Measurements from ENCODE around the gene LRTM2. TPM values are rescaled to one million over a fixed set of nuclear protein-coding genes. Genes with fewer than 3 reads are reported as not detected.
A peak's percentile ranks its signal among the peaks of the same experiment; 100 is the strongest.

The LRTM2 gene
- total RNA-seq, 4 donors from 2014 or later, result 0.26 TPM; not detected in 3

GRCh38 chr12:1837541-1838204, 17.3 kb downstream of the LRTM2 start:
- H3K27ac ChIP-seq, result no peak overlapping the region
- H3K9me3 ChIP-seq, result no peaks in the 10 kb centered on the region
- WGBS, result 93% methylated on average over 10 of the region's 12 CpGs
- no peaks in the 10 kb centered on the region for H3K4me1 ChIP-seq
- H3K36me3 ChIP-seq, result no peaks in the 10 kb centered on the region
- DNase-seq (ENCODE audit: low spot score in 2 of 2), result no peak
- no peak for TF ChIP-seq POLR2A (IDR thresholded peaks at IDR 0.05)
- TF ChIP-seq EP300 (IDR thresholded peaks at IDR 0.05), result no peak
- no peak for TF ChIP-seq CTCF (IDR thresholded peaks at IDR 0.05)
- no peak for TF ChIP-seq POLR2AphosphoS5 (IDR thresholded peaks at IDR 0.05)
- peaks cover 47% of the 10 kb centered on the region for H3K27me3 ChIP-seq
- H3K4me3 ChIP-seq, result no peak overlapping the region

DNA sequence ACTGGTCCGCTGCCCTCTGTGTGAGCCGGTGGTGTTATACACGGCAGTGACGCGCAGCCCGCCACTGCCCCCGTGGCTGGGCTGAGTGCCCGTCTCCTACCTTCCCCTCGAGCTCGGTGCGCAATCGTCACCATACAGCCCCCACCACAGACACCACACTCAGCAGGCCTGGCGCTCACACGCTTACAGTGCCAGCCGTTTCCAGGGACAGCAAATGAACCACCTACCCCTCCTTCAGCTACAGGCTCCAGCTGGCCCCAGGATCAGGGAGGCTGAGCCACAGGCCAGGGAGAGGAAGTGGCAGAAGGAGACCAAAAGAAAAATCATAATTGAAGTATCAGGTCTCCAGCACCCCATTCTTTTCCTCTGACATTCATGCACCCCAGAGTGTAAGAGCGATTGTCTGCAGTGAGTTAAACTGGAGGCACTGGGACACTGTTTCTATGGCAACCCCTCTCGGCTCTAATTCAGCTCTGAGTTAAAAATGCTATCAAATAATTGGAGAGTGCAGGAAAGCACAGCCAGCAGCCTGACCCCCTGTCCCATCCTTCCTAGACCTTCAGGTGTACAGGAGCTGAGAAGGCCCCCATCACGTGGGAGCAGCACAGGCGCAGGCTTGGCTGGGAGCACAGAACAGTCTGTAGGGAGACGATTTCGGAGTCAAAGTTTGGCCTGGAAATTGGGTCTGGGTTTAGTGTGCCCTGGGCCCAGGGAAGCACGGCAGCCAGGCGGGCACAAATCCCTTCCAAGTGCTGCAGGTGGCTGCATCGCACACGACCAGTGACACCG, 18.0 kb downstream of the LRTM2 start:
- H3K36me3 ChIP-seq, result no peaks in the 10 kb centered on the region
- no peak for DNase-seq (ENCODE audit: low spot score in 2 of 2)
- 91% methylated on average over 23 of the region's 26 CpGs for WGBS

GRCh38 chr12:1838994-1839365, 18.6 kb downstream of the LRTM2 start:
- no peaks in the 10 kb centered on the region for H3K4me1 ChIP-seq
- H3K9me3 ChIP-seq, result no peaks in the 10 kb centered on the region
- H3K27ac ChIP-seq, result no peak overlapping the region
- H3K36me3 ChIP-seq, result no peaks in the 10 kb centered on the region
- DNase-seq (ENCODE audit: low spot score in 2 of 2), result peak in 1 of 2 donors; percentile 38
- no peak overlapping the region for H3K4me3 ChIP-seq
- WGBS, result 86% methylated on average over 14 of the region's 15 CpGs
- TF ChIP-seq POLR2A (IDR thresholded peaks at IDR 0.05) (no peak), CTCF (IDR thresholded peaks at IDR 0.05) (no peak), POLR2AphosphoS5 (IDR thresholded peaks at IDR 0.05) (no peak), EP300 (IDR thresholded peaks at IDR 0.05) (no peak)
- peaks cover 46% of the 10 kb centered on the region for H3K27me3 ChIP-seq

More for the DNA sequence above, 18.0 kb downstream of the LRTM2 start:
- H3K27me3 ChIP-seq, result peaks cover 48% of the 10 kb centered on the region
- H3K27ac ChIP-seq, result no peak overlapping the region
- TF ChIP-seq CTCF (IDR thresholded peaks at IDR 0.05), result no peak
- TF ChIP-seq POLR2A (IDR thresholded peaks at IDR 0.05), result no peak
- no peak for TF ChIP-seq EP300 (IDR thresholded peaks at IDR 0.05)
- no peak for TF ChIP-seq POLR2AphosphoS5 (IDR thresholded peaks at IDR 0.05)
- no peaks in the 10 kb centered on the region for H3K9me3 ChIP-seq
- no peaks in the 10 kb centered on the region for H3K4me1 ChIP-seq
- H3K4me3 ChIP-seq, result no peak overlapping the region

DNA sequence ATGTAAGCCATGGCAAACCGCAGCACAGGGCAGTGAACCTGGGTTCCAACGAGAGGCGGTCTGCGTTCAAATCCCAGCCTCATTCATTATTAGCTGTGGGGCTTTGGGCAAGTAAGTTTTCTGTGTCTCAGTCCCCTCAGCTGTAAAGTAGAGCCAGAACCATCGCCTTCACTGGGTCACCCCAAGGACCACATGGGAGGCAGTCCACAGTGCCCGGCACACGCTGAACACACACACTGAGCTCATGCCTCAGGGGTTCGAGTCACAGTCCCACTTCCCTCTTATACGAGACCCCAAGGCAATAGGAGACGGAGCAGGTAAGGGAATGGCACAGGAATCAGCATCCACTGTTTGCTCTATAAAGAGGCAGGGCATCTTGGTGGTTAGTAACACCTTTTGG, 19.1 kb downstream of the LRTM2 start:
- TF ChIP-seq EP300 (IDR thresholded peaks at IDR 0.05), result no peak
- no peak for TF ChIP-seq POLR2A (IDR thresholded peaks at IDR 0.05)
- no peak for TF ChIP-seq POLR2AphosphoS5 (IDR thresholded peaks at IDR 0.05)
- TF ChIP-seq CTCF (IDR thresholded peaks at IDR 0.05), result no peak
- peaks cover 44% of the 10 kb centered on the region for H3K27me3 ChIP-seq
- H3K36me3 ChIP-seq, result no peaks in the 10 kb centered on the region
- no peak overlapping the region for H3K27ac ChIP-seq
- WGBS, result 83% methylated on average over 5 of the region's 10 CpGs
- peak in 1 of 2 donors; percentile 34 for DNase-seq (ENCODE audit: low spot score in 2 of 2)
- no peak overlapping the region for H3K4me3 ChIP-seq
- H3K9me3 ChIP-seq, result no peaks in the 10 kb centered on the region
- no peaks in the 10 kb centered on the region for H3K4me1 ChIP-seq
